SK-MEL-5 (cell line): ENCODE results near the gene TANK. TPM values are rescaled to one million over a fixed set of nuclear protein-coding genes. Genes with fewer than 3 reads are reported as not detected.

Source experiments
- DNase-seq: peaks from one replicate; pipeline ENCODE4 v3.0.0-alpha.2; 2016; ENCODE audit warnings: low read depth, low spot score
- in situ Hi-C: cut with HindIII; loops from 2 replicates; pipeline ENCODE4 v1.10.0; 2016; ENCODE audit warnings: low sequenced_read_pairs, high pct_unique_total_duplicates, low pct_unique_long_range_greater_than_20kb
- total RNA-seq: library from RNA; depleted of rRNA; stranded (reverse); fragments of >200 nt; shearing (Covaris generic); gene quantifications from 2 replicates; pipeline ENCODE4 v1.2.3, GENCODE V29; 2014

Gene TANK
- total RNA-seq, 1 experiment from 2014 or later, result 29.7 TPM

- in situ Hi-C loops, result no loop called here
Observed at GRCh38 chr2:161199912-161200701, 39.9 kb downstream of the TANK start.

GRCh38 chr2:161204846-161205245 is 44.6 kb downstream of the TANK start:
- in situ Hi-C loops, result no loop called here
- no peak for DNase-seq

More at GRCh38 chr2:161199912-161200701, 39.9 kb downstream of the TANK start:
- no peak for DNase-seq

GRCh38 chr2:161206471-161207032 is 46.3 kb downstream of the TANK start:
- DNase-seq, result no peak
- in situ Hi-C loops, result no loop called here

DNA sequence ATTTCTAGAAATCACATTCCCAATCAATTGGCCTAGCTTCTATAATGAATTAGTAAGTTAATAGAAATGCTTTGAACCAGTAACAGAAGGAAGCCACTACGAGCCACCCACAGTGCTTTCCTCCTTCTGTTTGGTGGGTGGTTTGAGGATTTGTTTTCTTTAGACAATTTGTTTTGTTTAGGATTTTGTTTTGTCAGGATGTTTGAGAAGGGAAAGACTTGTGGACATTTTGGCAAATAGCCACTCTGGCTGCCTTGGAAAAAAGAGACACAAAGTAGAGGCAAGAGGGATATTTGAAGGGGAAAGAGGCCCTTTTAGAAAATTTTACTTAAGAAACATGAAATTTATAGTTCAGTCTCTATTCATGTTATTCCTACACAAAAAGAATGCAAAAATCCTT is 47.7 kb downstream of the TANK start:
- in situ Hi-C loops, result no loop called here
- DNase-seq, result no peak

DNA sequence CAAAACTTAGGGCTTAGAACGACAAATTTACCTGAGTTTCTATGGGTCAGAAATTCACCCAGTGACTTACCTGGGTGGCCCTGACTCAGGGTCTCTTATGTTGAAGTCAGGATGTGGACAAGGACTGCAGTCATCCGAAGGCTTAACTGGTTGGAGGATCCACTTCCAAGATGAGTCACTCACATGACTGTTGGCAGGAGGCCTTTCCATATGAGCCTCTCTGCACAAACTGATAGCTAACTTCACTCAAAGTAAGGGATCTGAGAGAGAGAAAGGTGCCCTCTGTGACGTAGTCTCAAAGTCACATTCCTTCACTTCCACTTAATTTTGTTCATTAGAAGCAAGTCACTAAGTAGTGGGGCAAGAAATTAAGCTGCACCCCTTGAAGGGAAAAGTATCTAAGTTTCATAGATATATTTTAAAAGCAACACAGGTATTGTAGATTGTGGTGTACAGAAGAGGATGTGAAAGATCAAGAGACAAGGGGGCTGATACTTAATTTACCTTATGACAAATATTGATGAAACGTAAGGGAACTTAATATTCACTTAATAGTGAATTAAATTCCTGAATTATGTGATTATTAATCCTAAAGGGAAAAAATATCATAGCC is 48.4 kb downstream of the TANK start:
- in situ Hi-C loops, result no loop called here
- peak; percentile 22 for DNase-seq

DNA sequence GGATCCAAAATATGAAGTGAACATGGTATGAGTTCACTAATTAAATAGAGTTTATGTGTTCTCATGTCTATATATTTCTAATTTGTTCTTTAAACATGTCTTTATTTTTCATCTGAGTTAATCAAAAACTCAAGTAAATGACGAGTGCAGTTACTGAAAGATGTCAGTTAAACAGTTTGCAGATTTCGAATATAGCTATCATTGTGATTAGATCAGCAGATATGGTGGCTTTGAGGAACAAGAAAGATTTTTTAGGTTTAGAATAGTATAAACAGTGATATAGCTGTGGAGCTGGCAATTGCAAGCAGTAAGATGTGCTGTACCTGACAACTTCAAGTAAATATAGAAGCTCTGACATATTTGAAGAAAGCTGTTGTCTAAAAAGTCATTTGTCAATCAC is 49.7 kb downstream of the TANK start:
- in situ Hi-C loops, result no loop called here
- DNase-seq, result no peak

DNA sequence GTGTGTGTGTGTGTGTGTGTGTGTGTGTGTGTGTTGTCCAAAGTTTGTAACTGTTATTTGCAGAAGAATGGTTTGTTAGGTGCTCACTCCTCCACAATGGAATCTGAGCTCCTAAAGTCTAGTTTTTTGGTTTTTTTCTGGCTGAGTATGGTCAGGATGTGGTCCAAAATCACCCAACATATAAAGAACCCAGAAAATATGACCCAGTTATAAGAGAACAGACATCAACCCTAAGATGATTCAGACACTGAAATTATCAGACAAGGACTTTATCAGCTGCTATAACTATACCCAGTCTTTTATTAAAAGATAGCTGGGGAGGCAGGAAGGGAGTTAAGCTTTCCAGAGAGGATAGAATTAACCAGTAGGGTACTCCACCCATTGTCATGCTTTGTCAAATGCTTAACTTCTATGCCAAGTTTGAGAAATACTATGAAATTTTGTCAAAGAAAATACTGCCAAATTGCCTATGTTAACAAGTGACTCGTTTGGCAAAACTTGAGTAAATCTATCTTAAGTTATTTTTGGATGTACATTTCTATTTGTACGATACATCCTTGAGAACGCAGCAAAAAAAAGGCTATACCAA is 57.5 kb downstream of the TANK start:
- DNase-seq, result no peak
- in situ Hi-C loops, result no loop called here

- DNase-seq, result no peak
- in situ Hi-C loops, result no loop called here
Observed at GRCh38 chr2:161219211-161219610, 59.0 kb downstream of the TANK start.

DNA sequence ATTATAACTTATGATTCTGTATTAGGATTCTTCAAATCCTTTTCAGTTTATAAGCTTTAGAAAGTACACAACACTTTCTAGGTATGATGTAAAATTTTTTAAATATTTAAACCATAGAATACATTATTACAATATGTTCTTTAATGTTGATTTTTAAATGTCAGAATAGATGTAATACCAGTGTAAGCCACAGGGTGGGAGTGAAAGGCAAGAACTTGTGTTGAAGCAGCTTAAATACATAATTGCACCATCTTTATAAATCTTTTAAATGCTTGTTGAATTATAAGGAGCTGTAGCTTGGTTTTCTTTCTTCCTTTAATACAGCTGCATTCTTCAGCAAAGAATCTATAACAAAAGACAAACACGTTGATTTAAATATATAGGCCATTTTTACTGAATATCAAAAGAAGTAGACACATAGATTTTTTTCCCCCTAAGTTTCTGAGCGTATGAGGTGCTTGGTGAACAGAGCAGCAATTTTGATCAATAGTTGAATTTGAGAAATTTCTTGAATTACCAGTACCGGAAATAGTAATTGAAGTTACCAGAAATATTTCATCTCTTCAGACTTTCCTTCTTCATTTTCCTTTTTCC is 63.0 kb downstream of the TANK start:
- DNase-seq, result peak; percentile 53
- in situ Hi-C loops, result no loop called here

DNA sequence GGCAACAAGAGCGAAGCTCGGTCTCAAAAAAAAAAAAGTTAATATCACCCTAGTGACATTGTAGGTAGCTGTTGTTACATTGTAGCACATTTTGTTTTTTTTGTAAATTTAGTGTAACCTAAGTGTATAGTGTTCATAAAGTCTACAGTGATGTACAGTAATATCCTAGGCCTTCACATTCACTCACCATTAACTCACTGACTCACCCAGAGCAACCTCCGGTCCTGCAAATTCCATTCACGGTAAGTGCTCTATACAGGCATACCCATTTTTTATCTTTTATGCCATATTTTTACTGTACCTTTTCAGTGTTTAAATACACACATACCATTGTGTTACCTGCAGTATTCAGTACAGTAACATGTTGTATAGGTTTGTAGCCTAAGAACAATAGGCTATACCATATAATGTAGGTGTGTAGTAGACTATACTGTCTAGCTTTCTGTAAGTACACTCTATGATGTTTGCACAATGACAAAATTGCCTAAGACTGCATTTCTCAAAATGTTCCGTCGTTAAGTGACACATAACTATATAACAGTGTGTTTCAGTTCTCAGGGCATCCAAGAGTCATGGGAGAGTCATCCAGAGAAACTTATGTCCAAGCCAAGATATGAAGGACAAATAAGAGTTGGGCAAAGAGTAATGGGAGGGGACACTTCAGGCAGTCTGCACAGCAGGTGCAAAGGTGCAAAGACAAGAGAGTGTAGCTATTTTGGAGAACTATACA is 68.4 kb downstream of the TANK start:
- in situ Hi-C loops, result no loop called here
- DNase-seq, result no peak

DNA sequence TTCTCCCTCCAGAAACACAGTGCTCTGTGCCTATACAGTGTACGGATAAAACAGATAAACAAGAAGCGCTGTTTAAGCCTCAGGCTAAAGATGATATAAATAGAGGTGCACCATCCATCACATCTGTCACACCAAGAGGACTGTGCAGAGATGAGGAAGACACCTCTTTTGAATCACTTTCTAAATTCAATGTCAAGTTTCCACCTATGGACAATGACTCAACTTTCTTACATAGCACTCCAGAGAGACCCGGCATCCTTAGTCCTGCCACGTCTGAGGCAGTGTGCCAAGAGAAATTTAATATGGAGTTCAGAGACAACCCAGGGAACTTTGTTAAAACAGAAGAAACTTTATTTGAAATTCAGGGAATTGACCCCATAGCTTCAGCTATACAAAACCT is 70.7 kb downstream of the TANK start:
- DNase-seq, result no peak
- in situ Hi-C loops, result no loop called here

DNA sequence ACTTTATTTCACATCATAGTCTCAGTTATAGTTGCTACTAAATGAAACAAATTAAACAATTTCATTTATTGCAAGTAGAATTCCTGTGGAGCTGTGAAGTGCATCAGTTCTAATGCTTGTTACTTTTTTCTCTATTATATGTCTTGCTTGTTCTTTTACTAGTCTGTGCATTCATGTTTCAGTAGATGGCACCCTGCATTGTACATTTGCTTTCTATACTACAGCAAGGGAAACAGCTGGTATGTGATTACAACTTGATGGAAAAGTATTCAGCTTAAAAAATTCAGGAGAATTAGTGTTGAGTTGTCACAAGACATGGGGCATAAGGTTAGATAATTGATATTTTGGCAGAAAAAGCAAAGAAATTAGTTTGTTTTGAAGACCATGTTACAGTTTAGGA is 72.3 kb downstream of the TANK start:
- DNase-seq, result no peak
- in situ Hi-C loops, result no loop called here

DNA sequence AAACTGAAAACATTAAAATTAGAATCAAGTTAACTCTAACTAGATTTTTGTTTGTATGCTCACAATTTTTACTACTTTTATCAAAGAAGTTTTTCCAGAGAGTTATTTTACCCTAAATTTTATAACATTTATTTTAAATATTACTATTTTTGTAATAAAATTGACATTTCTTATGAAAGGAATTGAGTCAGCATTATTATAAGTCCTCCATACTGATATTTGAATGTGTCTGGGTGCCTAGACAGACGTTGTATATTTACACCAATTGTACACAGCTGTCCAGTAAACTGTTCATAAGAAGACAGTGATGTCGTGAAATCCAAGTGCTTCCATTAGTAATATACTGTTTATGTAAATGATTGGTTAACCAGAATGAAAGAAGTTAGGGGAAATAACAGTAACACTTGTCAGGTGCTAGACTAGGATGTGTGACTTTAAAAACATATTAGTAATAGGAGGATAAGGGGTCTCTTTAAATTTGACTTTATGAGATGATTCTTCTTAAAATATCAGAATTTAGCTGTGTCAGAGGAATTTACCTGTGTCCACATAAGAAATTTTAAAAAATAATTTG is 73.7 kb downstream of the TANK start:
- in situ Hi-C loops, result no loop called here
- DNase-seq, result no peak

DNA sequence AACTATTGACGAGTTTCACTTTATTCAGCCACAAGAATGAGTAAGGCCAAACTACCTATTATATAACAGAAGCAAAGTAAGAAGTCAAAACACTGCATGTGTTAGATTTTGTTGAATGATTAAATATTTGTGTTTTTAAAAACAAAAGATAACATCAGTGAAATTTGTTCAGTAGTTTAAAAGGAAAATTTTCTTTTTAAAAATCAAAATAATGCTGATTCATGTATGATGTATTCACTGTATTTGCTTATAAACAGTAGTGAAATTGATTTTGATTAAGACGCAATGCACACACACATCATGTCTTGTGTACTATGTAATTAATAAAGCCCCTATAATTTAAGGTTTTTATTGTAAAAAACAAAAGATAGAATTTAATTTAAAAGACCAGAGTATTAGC is 74.4 kb downstream of the TANK start:
- in situ Hi-C loops, result no loop called here

GRCh38 chr2:161237392-161238264 is 77.4 kb downstream of the TANK start:
- in situ Hi-C loops, result no loop called here
- DNase-seq, result no peak

More for the DNA sequence above, 74.4 kb downstream of the TANK start:
- DNase-seq, result no peak

DNA sequence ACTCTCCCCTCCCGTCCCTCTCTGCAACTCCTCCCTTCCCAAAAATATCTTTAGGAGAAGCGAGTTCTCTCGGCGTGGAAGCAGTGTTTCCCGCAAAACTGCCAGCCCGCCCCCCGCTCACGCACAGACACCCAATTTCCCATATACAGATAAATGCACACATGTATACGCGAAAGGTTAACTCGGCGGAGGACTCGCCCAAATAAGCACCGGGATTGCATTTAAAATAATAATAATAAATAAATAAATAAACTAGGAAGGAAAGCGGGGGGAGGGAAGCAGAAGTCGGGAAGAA is 78.0 kb downstream of the TANK start:
- DNase-seq, result no peak
- in situ Hi-C loops, result no loop called here
